GM10248 (cell line): ENCODE data around the gene BSN.
A peak's percentile ranks its signal among the peaks of the same experiment; 100 is the strongest.

Source experiments
- CTCF ChIA-PET: fragments of 300-600 bp; sonication (Branson Sonifier 250); formaldehyde crosslinking; extraction: SDS; loops from one replicate; lab custom pipeline; 2021; ENCODE audit warnings: antibody characterized with exemption; lab: Yijun Ruan, JAX
- POLR2A ChIA-PET: fragments of 350-650 bp; sonication (Branson Sonifier 250); formaldehyde crosslinking; extraction: SDS; loops from one replicate; lab custom pipeline; 2020; ENCODE audit warnings: antibody characterized with exemption; lab: Yijun Ruan, JAX
- DNase-seq: peaks from one replicate; pipeline ENCODE4 v3.0.0; 2012; ENCODE audit errors: extremely low spot score
- TF ChIP-seq, protein P1 (sequence below): IDR thresholded peaks from 2 replicates; pipeline ENCODE4 v1.5.1; 2012; ENCODE audit warnings: mild to moderate bottlenecking, low read depth; ENCODE audit errors: extremely low read depth, missing control alignments, control extremely low read depth

Gene BSN

DNA sequence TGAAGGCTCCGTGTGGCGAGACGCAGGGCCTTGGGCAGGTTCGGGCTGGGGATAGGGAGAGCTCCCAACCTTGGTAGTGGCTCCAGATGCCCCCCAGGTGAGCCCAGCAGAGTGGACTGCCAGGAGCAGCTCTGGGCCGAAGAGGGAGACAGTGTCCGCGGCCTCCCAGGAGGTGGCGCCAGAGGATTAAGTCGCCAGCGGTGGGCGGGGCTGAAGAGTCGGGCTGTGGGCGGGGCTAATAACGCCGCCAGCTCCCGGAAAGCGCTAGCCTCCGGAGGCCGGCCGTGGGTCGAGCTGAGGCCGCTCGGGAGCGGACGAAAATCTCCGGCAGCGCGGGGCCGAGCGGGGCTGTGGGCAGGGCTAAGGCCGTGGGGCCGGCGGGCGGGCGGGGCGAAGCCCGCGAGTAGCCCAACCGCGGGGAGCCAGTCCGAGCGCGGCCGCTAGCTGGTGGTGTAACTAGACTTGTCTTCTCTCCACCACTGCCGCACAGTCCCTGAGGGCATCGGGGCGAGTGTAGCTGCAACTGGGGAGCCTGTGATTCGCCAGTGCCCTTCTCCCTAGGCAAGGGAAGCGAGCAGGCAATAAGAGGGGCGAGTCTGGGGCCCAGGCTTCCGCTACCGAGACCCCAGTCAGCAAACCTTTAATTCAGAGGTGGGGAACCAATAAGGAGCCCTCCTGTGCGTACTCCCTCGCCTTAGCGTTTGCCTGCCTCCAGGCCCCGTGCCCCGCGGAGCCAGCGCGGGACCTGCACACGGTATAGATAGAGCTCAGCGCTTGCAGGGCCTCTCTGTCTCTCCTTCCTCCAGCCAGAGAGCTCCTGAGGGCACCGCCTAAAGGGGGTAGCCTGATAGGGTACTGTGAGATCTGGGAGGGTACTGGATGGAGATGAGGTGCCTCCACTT is 14.4 kb upstream of the BSN start:
- CTCF ChIA-PET = interaction anchor here (0.6 to 6.5 kb wide), 74 partner anchors 9 to 706 kb away, joined by 3 to 198 read pairs (median 4); partner anchors contain the start of genes AMIGO3, BSN, DAG1 and GMPPB

DNA sequence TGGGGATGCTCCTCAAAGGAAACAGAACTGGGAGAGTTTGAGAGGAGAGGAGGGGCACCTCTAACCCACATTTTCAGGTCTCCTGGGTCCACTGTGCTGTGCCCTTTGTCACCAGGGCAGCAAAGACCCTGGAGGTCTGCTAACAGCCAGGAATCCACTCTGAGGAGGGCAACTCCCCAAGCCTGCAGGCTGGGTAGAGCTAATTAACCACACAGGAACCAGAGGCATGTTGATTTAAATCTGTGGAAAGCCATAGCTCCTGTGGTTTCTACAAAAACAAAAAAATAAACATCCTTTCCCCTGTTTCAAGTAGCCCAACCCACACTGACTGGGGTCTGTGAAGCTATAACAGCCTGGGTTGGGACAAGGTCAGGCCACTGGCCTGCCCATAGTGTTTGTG is 2.2 kb upstream of the BSN start:
- ChIA-PET CTCF (interaction anchor here (1.1 to 3.6 kb wide), 6 partner anchors 12 to 287 kb away, joined by 3 to 27 read pairs (median 4); partner anchors contain the start of gene INKA1), POLR2A (no interaction called here)

More for the DNA sequence above, 14.4 kb upstream of the BSN start:
- peak; percentile 96 for DNase-seq
- POLR2A ChIA-PET = interaction anchor here (0.5 to 0.8 kb wide), 3 partner anchors 132 to 509 kb away, joined by 3 read pairs; no protein-coding TSS in a partner anchor
- TF ChIP-seq, protein P1, sequence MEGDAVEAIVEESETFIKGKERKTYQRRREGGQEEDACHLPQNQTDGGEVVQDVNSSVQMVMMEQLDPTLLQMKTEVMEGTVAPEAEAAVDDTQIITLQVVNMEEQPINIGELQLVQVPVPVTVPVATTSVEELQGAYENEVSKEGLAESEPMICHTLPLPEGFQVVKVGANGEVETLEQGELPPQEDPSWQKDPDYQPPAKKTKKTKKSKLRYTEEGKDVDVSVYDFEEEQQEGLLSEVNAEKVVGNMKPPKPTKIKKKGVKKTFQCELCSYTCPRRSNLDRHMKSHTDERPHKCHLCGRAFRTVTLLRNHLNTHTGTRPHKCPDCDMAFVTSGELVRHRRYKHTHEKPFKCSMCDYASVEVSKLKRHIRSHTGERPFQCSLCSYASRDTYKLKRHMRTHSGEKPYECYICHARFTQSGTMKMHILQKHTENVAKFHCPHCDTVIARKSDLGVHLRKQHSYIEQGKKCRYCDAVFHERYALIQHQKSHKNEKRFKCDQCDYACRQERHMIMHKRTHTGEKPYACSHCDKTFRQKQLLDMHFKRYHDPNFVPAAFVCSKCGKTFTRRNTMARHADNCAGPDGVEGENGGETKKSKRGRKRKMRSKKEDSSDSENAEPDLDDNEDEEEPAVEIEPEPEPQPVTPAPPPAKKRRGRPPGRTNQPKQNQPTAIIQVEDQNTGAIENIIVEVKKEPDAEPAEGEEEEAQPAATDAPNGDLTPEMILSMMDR = peak; percentile 90

DNA sequence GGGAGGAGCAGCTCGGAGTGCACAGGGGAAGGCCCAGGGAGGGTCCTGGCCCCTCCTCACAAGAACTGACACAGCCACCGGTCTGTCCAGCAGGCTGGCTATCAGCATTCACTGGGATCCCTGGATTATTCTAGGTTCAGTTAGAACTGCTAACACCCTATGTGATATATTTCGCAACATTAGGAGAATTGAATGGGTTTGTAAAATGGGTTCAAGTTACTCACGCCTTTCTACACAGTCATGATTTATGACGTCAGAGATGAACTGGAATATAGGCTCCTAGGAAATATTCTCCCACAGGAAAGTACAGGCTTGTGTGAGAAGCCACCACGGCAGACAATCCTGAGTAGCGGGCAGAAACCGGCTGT is 969 bp upstream of the BSN start:
- TF ChIP-seq, protein P1 = no peak
- ChIA-PET CTCF (interaction anchor here (1.6 to 3.6 kb wide), 4 partner anchors 14 to 286 kb away, joined by 3 to 27 read pairs (median 7); no protein-coding TSS in a partner anchor), POLR2A (no interaction called here)
- no peak for DNase-seq

More for the DNA sequence above, 2.2 kb upstream of the BSN start:
- DNase-seq = no peak
- TF ChIP-seq, protein P1 = no peak

- DNase-seq = peak; percentile 81
- TF ChIP-seq, protein P1 = no peak
- ChIA-PET CTCF (interaction anchor here (0.7 to 4.3 kb wide), 6 partner anchors 10 to 384 kb away, joined by 3 to 28 read pairs (median 5); partner anchors contain the start of gene KLHDC8B), POLR2A (interaction anchor here (0.5 kb wide), 1 partner anchor 65 kb away, joined by 3 read pairs; no protein-coding TSS in a partner anchor)
Observed at GRCh38 chr3:49554633-49555265, 472 bp downstream of the BSN start.

GRCh38 chr3:49556500-49557275 is 2.4 kb downstream of the BSN start:
- no peak for DNase-seq
- POLR2A ChIA-PET = no interaction called here
- CTCF ChIA-PET = interaction anchor here (0.8 to 4.3 kb wide), 5 partner anchors 10 to 115 kb away, joined by 3 to 28 read pairs (median 6); no protein-coding TSS in a partner anchor
- TF ChIP-seq, protein P1 = no peak

DNA sequence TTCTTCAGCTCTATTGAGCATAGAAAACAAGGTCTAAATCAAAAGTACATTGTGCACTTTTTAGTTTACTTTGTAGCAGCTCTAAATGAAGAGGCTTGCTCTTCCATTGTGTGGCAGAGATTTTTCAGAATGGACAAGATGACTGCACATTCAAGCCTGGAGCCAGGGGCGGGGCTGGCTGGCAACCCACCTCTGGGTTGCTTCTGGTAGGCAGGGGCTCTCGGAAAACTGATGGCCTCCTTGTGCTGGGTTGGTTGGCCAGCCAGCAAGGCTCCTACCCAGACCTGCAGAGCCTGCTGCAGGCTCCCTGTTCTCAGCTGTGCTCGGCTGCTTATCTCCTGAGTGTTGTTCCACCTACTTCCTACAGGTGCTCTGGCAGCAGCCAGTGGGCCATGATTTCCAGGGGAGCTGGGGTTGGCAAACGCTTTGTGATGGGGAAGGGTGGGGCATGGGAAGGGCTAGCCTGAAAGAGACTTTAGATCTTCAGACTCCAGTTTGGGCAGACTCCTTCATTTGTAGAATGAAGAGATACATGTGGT is 8.8 kb downstream of the BSN start:
- TF ChIP-seq, protein P1 = no peak
- CTCF ChIA-PET = interaction anchor here (0.8 to 1.4 kb wide), 2 partner anchors 24 to 108 kb away, joined by 3 to 9 read pairs; no protein-coding TSS in a partner anchor
- DNase-seq = no peak
- POLR2A ChIA-PET = no interaction called here
